BJ (cell line): ENCODE results near the gene CHST11. TPM values are rescaled to one million over a fixed set of nuclear protein-coding genes. Genes with fewer than 3 reads are reported as not detected.

Source experiments
- CTCF ChIA-PET: fragments of 350-600 bp; formaldehyde crosslinking; extraction: SDS; loops from one replicate; lab custom pipeline; 2021; ENCODE audit warnings: antibody characterized with exemption, inconsistent platforms; lab: Yijun Ruan, JAX
- POLR2A ChIA-PET: fragments of 300-600 bp; sonication (Branson Sonifier 250); formaldehyde crosslinking; extraction: SDS; loops from one replicate; lab custom pipeline; 2021; ENCODE audit warnings: antibody characterized with exemption; lab: Charles Lee
- DNase-seq: peaks from one replicate; pipeline ENCODE4 v3.0.0-alpha.2; 2011; ENCODE audit warnings: low read depth
- H3K27me3 ChIP-seq: 2 replicates; pipeline ENCODE4 v1.6.0; 2011; ENCODE audit warnings: low read length; ENCODE audit not compliant: control insufficient read depth, insufficient read depth
- H3K36me3 ChIP-seq: 2 replicates; pipeline ENCODE4 v1.5.1; 2011; ENCODE audit warnings: low read length; ENCODE audit not compliant: control insufficient read depth, insufficient read depth
- H3K4me3 ChIP-seq: 2 replicates; pipeline ENCODE4 v1.5.1; 2011; ENCODE audit warnings: low read depth, mild to moderate bottlenecking, control low read depth, low read length
- CTCF ChIP-seq: IDR thresholded peaks from 2 replicates; pipeline ENCODE4 v1.5.1; 2011; ENCODE audit warnings: low read depth, mild to moderate bottlenecking, control low read depth, inconsistent platforms, low read length, moderate library complexity; ENCODE audit not compliant: insufficient read depth
- polyA plus RNA-seq: library from polyadenylated mRNA; depleted of rRNA; stranded (reverse); fragments of >200 nt; gene quantifications from 2 replicates; pipeline ENCODE4 v1.2.3, GENCODE V29; 2011

CHST11 gene
- polyA plus RNA-seq, 1 experiment = 7.3 TPM

- H3K27me3 ChIP-seq = peaks cover 3% of the 10 kb centered on the region
- no peak for DNase-seq
- TF ChIP-seq CTCF = no peak
- POLR2A ChIA-PET = interaction anchor here (1.0 kb wide), 1 partner anchor 11 kb away, joined by 3 read pairs; no protein-coding TSS in a partner anchor
- CTCF ChIA-PET = interaction anchor here (0.9 to 1.5 kb wide), 3 partner anchors 8 to 519 kb away, joined by 3 read pairs; no protein-coding TSS in a partner anchor
- no peaks in the 10 kb centered on the region for H3K36me3 ChIP-seq
- H3K4me3 ChIP-seq = no peak overlapping the region
These were observed 77.6 kb downstream of the CHST11 start for GRCh38 chr12:104534162-104534856.

- ChIA-PET CTCF (interaction anchor here (0.9 to 1.5 kb wide), 3 partner anchors 8 to 518 kb away, joined by 3 read pairs; no protein-coding TSS in a partner anchor), POLR2A (interaction anchor here (1.0 kb wide), 1 partner anchor 12 kb away, joined by 3 read pairs; no protein-coding TSS in a partner anchor)
- no peak overlapping the region for H3K4me3 ChIP-seq
- TF ChIP-seq CTCF = no peak
- no peak for DNase-seq
- H3K36me3 ChIP-seq = no peaks in the 10 kb centered on the region
- peaks cover 3% of the 10 kb centered on the region for H3K27me3 ChIP-seq
These were observed 78.1 kb downstream of the CHST11 start for GRCh38 chr12:104534857-104535248.

GRCh38 chr12:104535369-104535768 lies 78.6 kb downstream of the CHST11 start:
- no peak for DNase-seq
- H3K27me3 ChIP-seq = peaks cover 3% of the 10 kb centered on the region
- TF ChIP-seq CTCF = no peak
- ChIA-PET CTCF (interaction anchor here (0.9 to 1.5 kb wide), 3 partner anchors 8 to 518 kb away, joined by 3 read pairs; no protein-coding TSS in a partner anchor), POLR2A (interaction anchor here (1.0 kb wide), 1 partner anchor 12 kb away, joined by 3 read pairs; no protein-coding TSS in a partner anchor)
- no peaks in the 10 kb centered on the region for H3K36me3 ChIP-seq
- H3K4me3 ChIP-seq = no peak overlapping the region

- ChIA-PET CTCF (interaction anchor here (1.3 kb wide), 1 partner anchor 78 kb away, joined by 4 read pairs; no protein-coding TSS in a partner anchor), POLR2A (no interaction called here)
- Histone ChIP-seq H3K4me3 (no peak overlapping the region), H3K36me3 (no peaks in the 10 kb centered on the region), H3K27me3 (peaks cover under 1% of the 10 kb centered on the region)
- no peak for DNase-seq
- no peak for TF ChIP-seq CTCF
These were observed 80.1 kb downstream of the CHST11 start for GRCh38 chr12:104536841-104537240.

GRCh38 chr12:104538056-104538455 lies 81.3 kb downstream of the CHST11 start:
- DNase-seq = no peak
- H3K4me3 ChIP-seq = no peak overlapping the region
- TF ChIP-seq CTCF = no peak
- H3K27me3 ChIP-seq = no peaks in the 10 kb centered on the region
- no peaks in the 10 kb centered on the region for H3K36me3 ChIP-seq
- CTCF ChIA-PET = no interaction called here
- POLR2A ChIA-PET = no interaction called here
